Prostate gland (tissue), 2 donors: ENCODE data around the gene GHRL.

Source experiments
- POLR2A ChIP-seq: fragments of 450-650 bp; IDR thresholded peaks from one replicate; pipeline ENCODE4 v1.6.1; 2016; ENCODE audit warnings: antibody characterized with exemption, mild to moderate bottlenecking
- TF ChIP-seq, protein P1 (sequence below), 4 experiments: fragments of 200-600 bp in 2 of 4; fragments of 450-650 bp in 2 of 4; sonication (generic) in 2 of 4; IDR thresholded peaks; 1 replicate in 3 of 4; 2 replicates in 1 of 4; pipeline ENCODE4 v1.5.1; 2016 to 2019; ENCODE audit warnings: antibody characterized with exemption in 4 of 4, mild to moderate bottlenecking in 2 of 4, moderate library complexity in 2 of 4

DNA sequence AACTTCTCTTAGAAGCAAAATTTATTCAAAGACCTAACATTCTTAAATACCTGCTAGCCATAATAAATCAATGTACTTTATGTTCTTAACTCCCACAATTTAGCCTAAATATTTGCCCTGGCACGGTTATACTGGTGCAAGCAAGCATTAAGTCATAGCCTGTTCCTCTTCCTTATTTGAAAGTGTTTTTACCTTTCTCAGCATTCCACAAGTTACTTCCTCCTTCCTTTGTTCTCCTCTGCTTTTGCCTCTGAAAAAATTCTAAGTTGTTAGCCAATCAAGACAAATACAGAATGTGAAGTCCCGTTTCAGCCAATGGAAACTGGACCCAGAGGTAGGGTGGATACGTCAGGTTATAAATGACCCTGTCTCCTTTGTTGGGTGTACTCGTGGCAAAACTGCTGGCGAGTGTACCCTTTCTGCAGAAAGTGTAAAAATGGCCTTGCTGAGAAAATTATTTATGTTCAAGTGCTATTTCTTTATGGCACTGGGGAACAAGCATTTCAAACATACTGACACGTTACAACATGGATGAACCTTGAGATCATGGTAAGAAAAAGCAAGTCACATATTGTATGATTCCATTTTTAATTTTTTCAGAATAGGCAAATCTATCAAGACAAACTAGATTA lies 47.5 kb downstream of the GHRL start:
- TF ChIP-seq, protein P1, sequence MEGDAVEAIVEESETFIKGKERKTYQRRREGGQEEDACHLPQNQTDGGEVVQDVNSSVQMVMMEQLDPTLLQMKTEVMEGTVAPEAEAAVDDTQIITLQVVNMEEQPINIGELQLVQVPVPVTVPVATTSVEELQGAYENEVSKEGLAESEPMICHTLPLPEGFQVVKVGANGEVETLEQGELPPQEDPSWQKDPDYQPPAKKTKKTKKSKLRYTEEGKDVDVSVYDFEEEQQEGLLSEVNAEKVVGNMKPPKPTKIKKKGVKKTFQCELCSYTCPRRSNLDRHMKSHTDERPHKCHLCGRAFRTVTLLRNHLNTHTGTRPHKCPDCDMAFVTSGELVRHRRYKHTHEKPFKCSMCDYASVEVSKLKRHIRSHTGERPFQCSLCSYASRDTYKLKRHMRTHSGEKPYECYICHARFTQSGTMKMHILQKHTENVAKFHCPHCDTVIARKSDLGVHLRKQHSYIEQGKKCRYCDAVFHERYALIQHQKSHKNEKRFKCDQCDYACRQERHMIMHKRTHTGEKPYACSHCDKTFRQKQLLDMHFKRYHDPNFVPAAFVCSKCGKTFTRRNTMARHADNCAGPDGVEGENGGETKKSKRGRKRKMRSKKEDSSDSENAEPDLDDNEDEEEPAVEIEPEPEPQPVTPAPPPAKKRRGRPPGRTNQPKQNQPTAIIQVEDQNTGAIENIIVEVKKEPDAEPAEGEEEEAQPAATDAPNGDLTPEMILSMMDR (IDR thresholded peaks at IDR 0.05): no peak
- TF ChIP-seq POLR2A: no peak
